Activated CD8-positive, alpha-beta memory T cell treated with anti-CD3 and anti-CD28 coated beads for 4 hours (primary cell): ENCODE data around the gene AP1M1.
"Not testable (repeated sequence)": the region's sequence is repeated elsewhere in the genome, so short reads cannot be mapped to it uniquely, and the experiment has no call there.

ENCODE experiments used
- DNase-seq, 2 donors: peaks; one replicate each; pipeline ENCODE4 v3.0.0-alpha.2; 2020; ENCODE audit warnings: low read depth in 2 of 2

Gene AP1M1

GRCh38 chr19:16261584-16262368 is 64.1 kb downstream of the AP1M1 start:
- DNase-seq: no peak

- no peak for DNase-seq
These were observed 64.9 kb downstream of the AP1M1 start for GRCh38 chr19:16262618-16263017.

- no peak for DNase-seq
These were observed 65.5 kb downstream of the AP1M1 start for GRCh38 chr19:16263141-16263761.

- DNase-seq: no peak
These were observed 67.5 kb downstream of the AP1M1 start for GRCh38 chr19:16265205-16265604.

- no peak for DNase-seq
These were observed 68.3 kb downstream of the AP1M1 start for GRCh38 chr19:16265890-16266585.

- peak in 1 of 2 donors; percentile 35 for DNase-seq
These were observed 68.9 kb downstream of the AP1M1 start for GRCh38 chr19:16266586-16266942.

GRCh38 chr19:16268676-16269319 is 71.1 kb downstream of the AP1M1 start:
- peak; percentile 27 to 44 for DNase-seq

GRCh38 chr19:16272945-16273344 is 75.2 kb downstream of the AP1M1 start:
- DNase-seq: no peak

- DNase-seq: no peak
These were observed 76.7 kb downstream of the AP1M1 start for GRCh38 chr19:16274447-16274846.

- no peak for DNase-seq
These were observed 82.6 kb downstream of the AP1M1 start for GRCh38 chr19:16280306-16280705.

- DNase-seq: no peak
These were observed 84.0 kb downstream of the AP1M1 start for GRCh38 chr19:16281743-16282142.

GRCh38 chr19:16283210-16284061 is 85.7 kb downstream of the AP1M1 start:
- peak; percentile 27 to 47 for DNase-seq

GRCh38 chr19:16284505-16284904 is 86.8 kb downstream of the AP1M1 start:
- DNase-seq: no peak

- not testable (repeated sequence) for DNase-seq
These were observed 87.4 kb downstream of the AP1M1 start for GRCh38 chr19:16285079-16285478.

- DNase-seq: no peak
These were observed 88.2 kb downstream of the AP1M1 start for GRCh38 chr19:16285769-16286498.

- DNase-seq: no peak
These were observed 90.8 kb downstream of the AP1M1 start for GRCh38 chr19:16288544-16288943.

GRCh38 chr19:16289594-16289993 is 91.9 kb downstream of the AP1M1 start:
- no peak for DNase-seq

GRCh38 chr19:16290692-16291091 is 93.0 kb downstream of the AP1M1 start:
- DNase-seq: no peak

- no peak for DNase-seq
These were observed 95.7 kb downstream of the AP1M1 start for GRCh38 chr19:16293118-16294091.

- DNase-seq: no peak
These were observed 97.3 kb downstream of the AP1M1 start for GRCh38 chr19:16295057-16295456.
